ENCODE data around the gene TRIOBP. TPM values are rescaled to one million over a fixed set of nuclear protein-coding genes. Genes with fewer than 3 reads are reported as not detected.

The TRIOBP gene
- total and polyA plus RNA-seq, 2 of the 4 experiments (the other 2 are of a cell fraction), result 46.4 to 69.8 TPM

- no peak overlapping the region for H3K4ac ChIP-seq (ENCODE audit: low read depth, low read length)
- 86% methylated on average over 12 of the region's 25 CpGs; no CpG with 5 or more reads in 1 of the 2 experiments for WGBS, 2 experiments (ENCODE audit: extremely low coverage in 2 of 2, insufficient read length in 1 of 2)
- no peaks in the 10 kb centered on the region for H3K79me1 ChIP-seq (ENCODE audit: low read depth in 1 of 2, low read length in 2 of 2)
- intact Hi-C loops (cut with micrococcal nuclease), result no loop called here
- H2BK20ac ChIP-seq (ENCODE audit: low read depth, low read length), result no peak overlapping the region
- H3K23ac ChIP-seq (ENCODE audit: low read depth, low read length), result no peak overlapping the region
- H3K9ac ChIP-seq (ENCODE audit: low read depth, low read length), result no peak overlapping the region
- no peak overlapping the region for H2AK9ac ChIP-seq (replicated peaks; ENCODE audit: low read depth, low read length, poor library complexity)
- ATAC-seq (ENCODE audit: low read depth) (no peak), DNase-seq (no peak)
- no peaks in the 10 kb centered on the region for H3K27me3 ChIP-seq (ENCODE audit: control insufficient read depth, insufficient read depth, low read length)
- no peak overlapping the region for H2BK120ac ChIP-seq (ENCODE audit: low read depth, low read length)
- H3K4me3 ChIP-seq (ENCODE audit: insufficient read depth, low read depth, low read length), result no peak overlapping the region
- H2BK5ac ChIP-seq (ENCODE audit: low read depth, low read length, poor library complexity, severe bottlenecking), result no peak overlapping the region
- H3K4me2 ChIP-seq (ENCODE audit: low read depth, low read length), result no peak overlapping the region
- ChIA-PET POLR2A (ENCODE audit: unreplicated experiment) (no interaction called here), CTCF (no interaction called here)
- H3K9me3 ChIP-seq (ENCODE audit: control insufficient read depth, insufficient read depth, low read length), result no peaks in the 10 kb centered on the region
- H3K4me1 ChIP-seq (ENCODE audit: control insufficient read depth, insufficient read depth, low read length), result 0 out of 2 replicates have a peak, but pooled peaks cover under 1% of the 10 kb centered on the region
- no peak overlapping the region for H4K91ac ChIP-seq (ENCODE audit: insufficient read depth, low read depth, low read length)
- H4K20me1 ChIP-seq (ENCODE audit: insufficient read depth, low read length), result no peaks in the 10 kb centered on the region
- dilution Hi-C loops (cut with HindIII; ENCODE audit: low sequenced_read_pairs, unreplicated experiment), result no loop called here
- in situ Hi-C loops (cut with MboI; ENCODE audit: low sequenced_read_pairs), result no loop called here
- no peak overlapping the region for H2AK5ac ChIP-seq (ENCODE audit: low read depth, low read length)
- H3K18ac ChIP-seq (ENCODE audit: low read depth, low read length), result no peak overlapping the region
- H2AFZ ChIP-seq (replicated peaks; ENCODE audit: low read length, poor library complexity), result no peak overlapping the region
- H3K27ac ChIP-seq (ENCODE audit: insufficient read depth, low read length), result no peak overlapping the region; the same call in 1 of the 2 replicates
- BruUV-seq (replicated peaks), result no TSS peak
- no peak overlapping the region for H3K14ac ChIP-seq (replicated peaks; ENCODE audit: low read depth, low read length)
- no peak overlapping the region for H2BK15ac ChIP-seq (ENCODE audit: low read depth, low read length)
- H4K5ac ChIP-seq (ENCODE audit: low read depth, low read length), result no peak overlapping the region
- H3K36me3 ChIP-seq (ENCODE audit: control insufficient read depth, insufficient read depth, low read length), result no peaks in the 10 kb centered on the region
- no peak overlapping the region for H3K56ac ChIP-seq (ENCODE audit: extremely low read depth, insufficient read depth, low read length)
- no peak overlapping the region for H4K8ac ChIP-seq (ENCODE audit: low read depth in 2 of 2, low read length in 2 of 2)
- peaks cover 5% of the 10 kb centered on the region; the same call in 1 of the 2 replicates for H3K9me1 ChIP-seq (ENCODE audit: insufficient read depth, low read length)
- no peak for TF ChIP-seq RAD21 (IDR thresholded peaks at IDR 0.05; ENCODE audit: low read length)
- TF ChIP-seq FOS (IDR thresholded peaks at IDR 0.05; ENCODE audit: low read depth, low read length), result no peak
- no peak for TF ChIP-seq CTCF (conservative IDR thresholded peaks at IDR 0.05; ENCODE audit: low read depth, low read length)
- TF ChIP-seq USF2 (IDR thresholded peaks at IDR 0.05; ENCODE audit: low read depth, low read length), result no peak
- no peak for TF ChIP-seq RFX5 (IDR thresholded peaks at IDR 0.05; ENCODE audit: low read depth, low read length)
- no peak for TF ChIP-seq MAFK (IDR thresholded peaks at IDR 0.05; ENCODE audit: low read depth, low read length)
- no peak for TF ChIP-seq BHLHE40 (IDR thresholded peaks at IDR 0.05; ENCODE audit: low read depth, low read length)
- no peak for TF ChIP-seq MXI1 (IDR thresholded peaks at IDR 0.05; ENCODE audit: borderline replicate concordance, low read depth, low read length)
- no peak for TF ChIP-seq MAZ (IDR thresholded peaks at IDR 0.05; ENCODE audit: borderline replicate concordance, low read depth, low read length)
- no peak for TF ChIP-seq ELK1 (IDR thresholded peaks at IDR 0.05; ENCODE audit: borderline replicate concordance, low read depth, low read length)
- TF ChIP-seq POLR2A (IDR thresholded peaks at IDR 0.05; ENCODE audit: low read depth, low read length), result no peak
- TF ChIP-seq CEBPB (IDR thresholded peaks at IDR 0.05; ENCODE audit: low read depth, low read length), result no peak
- no peak for TF ChIP-seq RCOR1 (IDR thresholded peaks at IDR 0.05; ENCODE audit: insufficient replicate concordance, low read length)
- no peak for TF ChIP-seq CHD1 (IDR thresholded peaks at IDR 0.05; ENCODE audit: low read depth, low read length)
- TF ChIP-seq SMC3 (IDR thresholded peaks at IDR 0.05; ENCODE audit: low read depth, low read length), result no peak
Observed at GRCh38 chr22:37708580-37709444, 12.0 kb downstream of the TRIOBP start.

All from IMR-90 (cell line).